ENCODE measurements around the gene TLE4. TPM values are rescaled to one million over a fixed set of nuclear protein-coding genes. Genes with fewer than 3 reads are reported as not detected.

The TLE4 gene
- total and polyA plus RNA-seq, 2 experiments from 2014 or later, result 45.8 to 72.9 TPM

- Histone ChIP-seq H3K36me3 (ENCODE audit: insufficient read depth) (no peaks in the 10 kb centered on the region), H3K4me2 (no peak overlapping the region), H3F3A (replicated peaks; ENCODE audit: low read depth) (no peaks in the 10 kb centered on the region), H3K4me1 (ENCODE audit: insufficient read depth) (peaks cover 4% of the 10 kb centered on the region; the same call in 1 of the 2 replicates), H4K20me1 (replicated peaks; ENCODE audit: insufficient read depth) (no peaks in the 10 kb centered on the region), H3K9me2 (ENCODE audit: insufficient read depth) (peaks cover 6% of the 10 kb centered on the region), H2AFZ (no peak overlapping the region), H3K27ac (ENCODE audit: low read depth) (no peak overlapping the region), H3K27me3 (ENCODE audit: insufficient read depth) (no peaks in the 10 kb centered on the region), H3K4me3 (no peak overlapping the region), H3K79me2 (replicated peaks; ENCODE audit: insufficient read depth) (no peaks in the 10 kb centered on the region)
- Mint-ChIP-seq H3K4me3 (no peak overlapping the region), H3K27me3 (ENCODE audit: insufficient read depth, low read depth, poor library complexity) (no peaks in the 10 kb centered on the region), H3K27ac (no peak overlapping the region), H3K4me1 (peaks cover 10% of the 10 kb centered on the region), H3K36me3 (ENCODE audit: low read depth) (no peaks in the 10 kb centered on the region), H3K9me3 (no peaks in the 10 kb centered on the region)
- no peak for ATAC-seq
- DNase-seq (ENCODE audit: low spot score), result no peak
- no peak for TF ChIP-seq ZNF331 (CRISPR knock-in tag; IDR thresholded peaks at IDR 0.05; ENCODE audit: low read depth)
- no peak for TF ChIP-seq JUNB (IDR thresholded peaks at IDR 0.05; ENCODE audit: unreplicated experiment)
- TF ChIP-seq, protein P1, sequence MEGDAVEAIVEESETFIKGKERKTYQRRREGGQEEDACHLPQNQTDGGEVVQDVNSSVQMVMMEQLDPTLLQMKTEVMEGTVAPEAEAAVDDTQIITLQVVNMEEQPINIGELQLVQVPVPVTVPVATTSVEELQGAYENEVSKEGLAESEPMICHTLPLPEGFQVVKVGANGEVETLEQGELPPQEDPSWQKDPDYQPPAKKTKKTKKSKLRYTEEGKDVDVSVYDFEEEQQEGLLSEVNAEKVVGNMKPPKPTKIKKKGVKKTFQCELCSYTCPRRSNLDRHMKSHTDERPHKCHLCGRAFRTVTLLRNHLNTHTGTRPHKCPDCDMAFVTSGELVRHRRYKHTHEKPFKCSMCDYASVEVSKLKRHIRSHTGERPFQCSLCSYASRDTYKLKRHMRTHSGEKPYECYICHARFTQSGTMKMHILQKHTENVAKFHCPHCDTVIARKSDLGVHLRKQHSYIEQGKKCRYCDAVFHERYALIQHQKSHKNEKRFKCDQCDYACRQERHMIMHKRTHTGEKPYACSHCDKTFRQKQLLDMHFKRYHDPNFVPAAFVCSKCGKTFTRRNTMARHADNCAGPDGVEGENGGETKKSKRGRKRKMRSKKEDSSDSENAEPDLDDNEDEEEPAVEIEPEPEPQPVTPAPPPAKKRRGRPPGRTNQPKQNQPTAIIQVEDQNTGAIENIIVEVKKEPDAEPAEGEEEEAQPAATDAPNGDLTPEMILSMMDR (conservative IDR thresholded peaks at IDR 0.05; ENCODE audit: low read depth in 2 of 2), result no peak
- TF ChIP-seq EZH2 (IDR thresholded peaks at IDR 0.05; ENCODE audit: low read depth, unreplicated experiment), result no peak
- TF ChIP-seq ETS1 (IDR thresholded peaks at IDR 0.05), result no peak
- TF ChIP-seq NANOG (IDR thresholded peaks at IDR 0.05; ENCODE audit: borderline replicate concordance), result no peak
- no peak for TF ChIP-seq CREB1 (CRISPR knock-in tag; IDR thresholded peaks at IDR 0.05; ENCODE audit: low read depth)
- TF ChIP-seq ZNF462 (CRISPR knock-in tag; IDR thresholded peaks at IDR 0.05), result no peak
- TF ChIP-seq, protein P2, sequence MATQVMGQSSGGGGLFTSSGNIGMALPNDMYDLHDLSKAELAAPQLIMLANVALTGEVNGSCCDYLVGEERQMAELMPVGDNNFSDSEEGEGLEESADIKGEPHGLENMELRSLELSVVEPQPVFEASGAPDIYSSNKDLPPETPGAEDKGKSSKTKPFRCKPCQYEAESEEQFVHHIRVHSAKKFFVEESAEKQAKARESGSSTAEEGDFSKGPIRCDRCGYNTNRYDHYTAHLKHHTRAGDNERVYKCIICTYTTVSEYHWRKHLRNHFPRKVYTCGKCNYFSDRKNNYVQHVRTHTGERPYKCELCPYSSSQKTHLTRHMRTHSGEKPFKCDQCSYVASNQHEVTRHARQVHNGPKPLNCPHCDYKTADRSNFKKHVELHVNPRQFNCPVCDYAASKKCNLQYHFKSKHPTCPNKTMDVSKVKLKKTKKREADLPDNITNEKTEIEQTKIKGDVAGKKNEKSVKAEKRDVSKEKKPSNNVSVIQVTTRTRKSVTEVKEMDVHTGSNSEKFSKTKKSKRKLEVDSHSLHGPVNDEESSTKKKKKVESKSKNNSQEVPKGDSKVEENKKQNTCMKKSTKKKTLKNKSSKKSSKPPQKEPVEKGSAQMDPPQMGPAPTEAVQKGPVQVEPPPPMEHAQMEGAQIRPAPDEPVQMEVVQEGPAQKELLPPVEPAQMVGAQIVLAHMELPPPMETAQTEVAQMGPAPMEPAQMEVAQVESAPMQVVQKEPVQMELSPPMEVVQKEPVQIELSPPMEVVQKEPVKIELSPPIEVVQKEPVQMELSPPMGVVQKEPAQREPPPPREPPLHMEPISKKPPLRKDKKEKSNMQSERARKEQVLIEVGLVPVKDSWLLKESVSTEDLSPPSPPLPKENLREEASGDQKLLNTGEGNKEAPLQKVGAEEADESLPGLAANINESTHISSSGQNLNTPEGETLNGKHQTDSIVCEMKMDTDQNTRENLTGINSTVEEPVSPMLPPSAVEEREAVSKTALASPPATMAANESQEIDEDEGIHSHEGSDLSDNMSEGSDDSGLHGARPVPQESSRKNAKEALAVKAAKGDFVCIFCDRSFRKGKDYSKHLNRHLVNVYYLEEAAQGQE (IDR thresholded peaks at IDR 0.05; ENCODE audit: unreplicated experiment), result no peak
- no peak for TF ChIP-seq ZNF114 (CRISPR knock-in tag; IDR thresholded peaks at IDR 0.05)
- no peak for TF ChIP-seq POLR2AphosphoS5 (IDR thresholded peaks at IDR 0.05; ENCODE audit: low read depth)
- no peak for TF ChIP-seq EZH2phosphoT487 (IDR thresholded peaks at IDR 0.05; ENCODE audit: unreplicated experiment)
- TF ChIP-seq STAT1 (IDR thresholded peaks at IDR 0.05; ENCODE audit: unreplicated experiment), result no peak
Measured at GRCh38 chr9:79741381-79741780, 169.6 kb downstream of the TLE4 start.

All from GM23338 (cell line).